ENCODE measurements around the gene NCKAP5L. TPM values are rescaled to one million over a fixed set of nuclear protein-coding genes. Genes with fewer than 3 reads are reported as not detected.

Gene NCKAP5L
- total RNA-seq, 2 donors from 2014 or later: 2.4 to 4.1 TPM

DNA sequence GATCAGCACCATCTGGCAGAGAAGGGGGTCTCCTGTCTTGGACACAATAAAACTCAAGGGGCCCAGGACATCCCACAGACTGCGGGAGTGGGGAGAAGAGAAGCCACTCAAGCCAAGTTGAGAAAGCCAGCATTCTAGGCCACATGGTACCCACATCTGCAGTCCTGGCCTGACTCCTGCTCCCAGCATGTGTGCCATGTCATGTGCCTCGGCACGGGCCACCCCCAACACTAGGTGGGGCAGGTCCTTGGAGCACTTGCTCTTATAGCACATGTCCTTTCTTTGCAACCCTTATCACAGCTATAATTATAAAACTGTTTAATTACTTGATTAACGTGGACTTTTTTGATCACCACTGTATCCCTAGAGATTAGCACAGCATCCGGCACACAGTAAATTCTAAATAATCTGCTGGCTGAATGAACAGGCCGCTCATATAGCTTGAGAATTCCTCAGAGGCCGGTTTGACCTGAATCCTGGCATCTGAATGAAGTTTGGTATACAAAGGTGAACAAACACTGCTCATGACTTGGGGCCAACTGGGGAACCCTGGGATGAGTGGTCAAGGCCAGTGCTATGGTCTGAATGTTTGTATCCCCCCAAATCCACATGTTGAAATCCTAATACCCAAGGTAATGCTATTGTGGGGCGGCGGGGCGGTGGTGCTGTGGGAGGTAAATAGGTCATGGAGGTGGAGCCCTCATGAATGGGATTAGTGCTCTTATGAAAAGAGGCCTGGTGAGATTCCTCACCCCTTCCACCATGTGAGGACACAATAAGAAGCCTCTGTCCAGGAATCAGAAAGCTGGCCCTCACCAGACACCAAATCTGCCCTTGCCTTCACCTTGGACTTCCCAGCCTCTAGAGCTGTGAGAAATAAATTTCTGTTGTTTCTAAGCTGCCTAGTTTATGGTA lies 6.6 kb downstream of the NCKAP5L start:
- H3K27me3 ChIP-seq: no peaks in the 10 kb centered on the region
- no peak overlapping the region for H3K4me3 ChIP-seq
- no peaks in the 10 kb centered on the region for H3K36me3 ChIP-seq
- TF ChIP-seq, protein P1, sequence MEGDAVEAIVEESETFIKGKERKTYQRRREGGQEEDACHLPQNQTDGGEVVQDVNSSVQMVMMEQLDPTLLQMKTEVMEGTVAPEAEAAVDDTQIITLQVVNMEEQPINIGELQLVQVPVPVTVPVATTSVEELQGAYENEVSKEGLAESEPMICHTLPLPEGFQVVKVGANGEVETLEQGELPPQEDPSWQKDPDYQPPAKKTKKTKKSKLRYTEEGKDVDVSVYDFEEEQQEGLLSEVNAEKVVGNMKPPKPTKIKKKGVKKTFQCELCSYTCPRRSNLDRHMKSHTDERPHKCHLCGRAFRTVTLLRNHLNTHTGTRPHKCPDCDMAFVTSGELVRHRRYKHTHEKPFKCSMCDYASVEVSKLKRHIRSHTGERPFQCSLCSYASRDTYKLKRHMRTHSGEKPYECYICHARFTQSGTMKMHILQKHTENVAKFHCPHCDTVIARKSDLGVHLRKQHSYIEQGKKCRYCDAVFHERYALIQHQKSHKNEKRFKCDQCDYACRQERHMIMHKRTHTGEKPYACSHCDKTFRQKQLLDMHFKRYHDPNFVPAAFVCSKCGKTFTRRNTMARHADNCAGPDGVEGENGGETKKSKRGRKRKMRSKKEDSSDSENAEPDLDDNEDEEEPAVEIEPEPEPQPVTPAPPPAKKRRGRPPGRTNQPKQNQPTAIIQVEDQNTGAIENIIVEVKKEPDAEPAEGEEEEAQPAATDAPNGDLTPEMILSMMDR (IDR thresholded peaks at IDR 0.05): no peak
- H3K27ac ChIP-seq: no peak overlapping the region
- no peaks in the 10 kb centered on the region for H3K4me1 ChIP-seq
- no peaks in the 10 kb centered on the region for H3K9me3 ChIP-seq
- no peak for DNase-seq
- intact Hi-C loops (cut with DNase I): no loop called here
- H3K9ac ChIP-seq (ENCODE audit: low read depth in 2 of 2, low read length in 2 of 2): no peak overlapping the region

- Histone ChIP-seq H3K27me3 (no peaks in the 10 kb centered on the region), H3K36me3 (no peaks in the 10 kb centered on the region), H3K4me3 (no peak overlapping the region), H3K4me1 (no peaks in the 10 kb centered on the region), H3K27ac (no peak overlapping the region), H3K9ac (ENCODE audit: low read depth in 2 of 2, low read length in 2 of 2) (no peak overlapping the region), H3K9me3 (no peaks in the 10 kb centered on the region)
- intact Hi-C loops (cut with DNase I): no loop called here
- no peak for DNase-seq
- TF ChIP-seq, protein P1 (IDR thresholded peaks at IDR 0.05): no peak
Observed at GRCh38 chr12:49819786-49820185, 8.4 kb downstream of the NCKAP5L start.

- Histone ChIP-seq H3K9me3 (no peaks in the 10 kb centered on the region), H3K4me1 (no peaks in the 10 kb centered on the region), H3K9ac (ENCODE audit: low read depth in 2 of 2, low read length in 2 of 2) (no peak overlapping the region), H3K27ac (no peak overlapping the region), H3K36me3 (no peaks in the 10 kb centered on the region), H3K27me3 (no peaks in the 10 kb centered on the region), H3K4me3 (no peak overlapping the region)
- intact Hi-C loops (cut with DNase I): no loop called here
- DNase-seq: no peak
- TF ChIP-seq, protein P1 (IDR thresholded peaks at IDR 0.05): no peak
Observed at GRCh38 chr12:49818241-49818895, 9.8 kb downstream of the NCKAP5L start.

DNA sequence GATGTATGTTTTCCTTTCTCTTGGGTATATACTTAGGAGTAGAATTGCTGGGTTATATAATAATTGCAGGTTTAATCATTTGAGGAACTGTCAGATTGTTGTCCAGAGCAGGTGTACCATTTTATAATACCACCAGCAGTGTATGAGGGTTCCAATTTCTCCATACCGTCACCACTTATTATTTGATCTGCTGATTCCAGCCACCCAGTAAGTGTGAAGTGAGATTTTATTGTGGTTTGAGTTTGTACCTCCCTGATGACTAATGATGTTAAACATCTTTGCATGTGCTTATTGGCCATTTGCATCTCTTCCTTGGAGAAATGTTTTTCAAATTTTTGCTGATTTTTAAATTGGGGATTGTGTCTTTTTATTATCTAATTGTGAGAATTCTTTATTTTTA lies 15.1 kb downstream of the NCKAP5L start:
- Histone ChIP-seq H3K27ac (no peak overlapping the region), H3K9me3 (no peaks in the 10 kb centered on the region), H3K36me3 (no peaks in the 10 kb centered on the region), H3K4me1 (no peaks in the 10 kb centered on the region), H3K27me3 (no peaks in the 10 kb centered on the region), H3K9ac (ENCODE audit: low read depth in 2 of 2, low read length in 2 of 2) (no peak overlapping the region), H3K4me3 (no peak overlapping the region)
- TF ChIP-seq, protein P1 (IDR thresholded peaks at IDR 0.05): no peak
- DNase-seq: no peak
- intact Hi-C loops (cut with DNase I): no loop called here

DNA sequence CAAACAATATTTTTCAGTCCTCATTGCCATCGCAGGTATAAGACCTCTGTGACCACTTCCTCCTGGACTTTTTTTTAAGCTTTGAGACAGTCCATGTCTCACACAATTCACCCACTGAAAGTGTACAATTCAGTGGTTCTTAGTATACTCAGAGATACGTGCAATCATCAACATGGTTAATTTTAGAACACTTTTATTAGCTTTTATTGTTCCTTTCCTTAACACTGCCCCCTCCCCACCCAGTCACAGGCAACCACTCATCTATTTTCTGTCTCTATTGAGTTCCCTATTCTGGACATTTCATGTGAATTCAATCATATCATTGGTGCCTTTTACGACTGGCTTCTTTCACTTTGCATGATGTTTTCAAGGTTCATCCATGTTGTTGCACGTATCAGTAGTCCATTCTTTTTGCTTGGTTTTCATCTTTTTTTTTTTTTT lies 16.2 kb downstream of the NCKAP5L start:
- no peak overlapping the region for H3K27ac ChIP-seq
- no peak overlapping the region for H3K4me3 ChIP-seq
- DNase-seq: no peak
- TF ChIP-seq, protein P1 (IDR thresholded peaks at IDR 0.05): no peak
- intact Hi-C loops (cut with DNase I): no loop called here
- no peaks in the 10 kb centered on the region for H3K36me3 ChIP-seq
- no peaks in the 10 kb centered on the region for H3K27me3 ChIP-seq
- H3K9ac ChIP-seq (ENCODE audit: low read depth in 2 of 2, low read length in 2 of 2): no peak overlapping the region
- H3K9me3 ChIP-seq: no peaks in the 10 kb centered on the region
- no peaks in the 10 kb centered on the region for H3K4me1 ChIP-seq
